Muscle of leg (tissue), 11 donors: ENCODE results near the gene CNIH2. TPM values are rescaled to one million over a fixed set of nuclear protein-coding genes. Genes with fewer than 3 reads are reported as not detected.
"Not testable (repeated sequence)": the region's sequence is repeated elsewhere in the genome, so short reads cannot be mapped to it uniquely, and the experiment has no call there.

Source experiments
- DNase-seq: peaks from one replicate; pipeline ENCODE4 v3.0.0; 2013
- H3K27ac ChIP-seq: one replicate; pipeline ENCODE4 v1.5.1; 2013; ENCODE audit warnings: mild to moderate bottlenecking, low read length, control low read depth
- H3K27me3 ChIP-seq: one replicate; pipeline ENCODE4 v1.6.1; 2013; ENCODE audit warnings: low read length; ENCODE audit not compliant: control insufficient read depth, insufficient read depth
- H3K36me3 ChIP-seq: one replicate; pipeline ENCODE4 v1.6.1; 2013; ENCODE audit warnings: low read length; ENCODE audit not compliant: control insufficient read depth, insufficient read depth
- H3K4me1 ChIP-seq: one replicate; pipeline ENCODE4 v1.6.1; 2013; ENCODE audit warnings: low read length; ENCODE audit not compliant: control insufficient read depth, insufficient read depth
- H3K4me3 ChIP-seq: one replicate; pipeline ENCODE4 v1.5.1; 2013; ENCODE audit warnings: low read length, control low read depth
- H3K9me3 ChIP-seq: replicated peaks from 2 replicates; pipeline ENCODE4 v1.6.1; 2013; ENCODE audit warnings: low read depth, low read length; ENCODE audit not compliant: control insufficient read depth
- WGBS: methylation state at CpG from one replicate; pipeline ENCODE4 v1.1.5; 2013; ENCODE audit warnings: missing lambda C conversion rate; ENCODE audit not compliant: insufficient coverage; 5-methylcytosine and 5-hydroxymethylcytosine counted together
- polyA plus RNA-seq, 8 donors: library from polyadenylated mRNA; unstranded; fragments of 120-200 nt; gene quantifications; one replicate each; pipeline versions ENCODE4 v1.2.1 to v1.2.3, GENCODE V29; 2013; ENCODE audit warnings: inconsistent platforms in 1 of 8, low replicate concordance in 1 of 8; ENCODE audit not compliant: insufficient read length in 8 of 8, insufficient read depth in 1 of 8
- total RNA-seq: library from RNA; stranded (reverse); fragments of 120-200 nt; gene quantifications from one replicate; pipeline ENCODE4 v1.2.4, GENCODE V29; 2013

The CNIH2 gene
- total and polyA plus RNA-seq, 9 donors = 1.0 to 5.4 (median 4.1) TPM

DNA sequence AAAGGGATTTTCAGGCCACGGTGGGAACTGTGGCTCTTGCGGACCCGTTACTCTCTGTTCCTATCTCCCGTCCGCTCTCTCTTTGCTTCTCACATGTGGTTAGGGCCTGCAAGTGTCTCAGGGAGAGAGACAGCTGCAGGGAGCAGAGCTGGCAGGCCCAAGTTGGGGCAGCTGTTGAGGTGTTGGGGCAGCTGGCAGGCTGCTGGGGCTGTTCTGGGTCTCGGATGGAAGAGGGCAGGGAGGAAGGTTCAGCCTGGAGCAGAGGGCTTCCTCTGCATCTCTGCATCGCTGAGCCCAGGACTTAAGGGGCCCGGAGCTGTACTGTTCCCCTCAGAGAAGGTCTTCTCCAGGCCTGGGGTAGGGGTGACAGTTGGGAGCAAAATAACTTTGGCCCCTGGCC is 2.6 kb upstream of the CNIH2 start:
- WGBS = 76% methylated on average over 5 of the region's 8 CpGs
- H3K36me3 ChIP-seq = peaks cover 52% of the 10 kb centered on the region
- H3K4me1 ChIP-seq = peaks cover 60% of the 10 kb centered on the region
- no peaks in the 10 kb centered on the region for H3K9me3 ChIP-seq
- peak; percentile 72 for DNase-seq
- H3K27me3 ChIP-seq = peaks cover 2% of the 10 kb centered on the region
- H3K4me3 ChIP-seq = no peak overlapping the region
- H3K27ac ChIP-seq = peak overlapping the region; percentile 83

DNA sequence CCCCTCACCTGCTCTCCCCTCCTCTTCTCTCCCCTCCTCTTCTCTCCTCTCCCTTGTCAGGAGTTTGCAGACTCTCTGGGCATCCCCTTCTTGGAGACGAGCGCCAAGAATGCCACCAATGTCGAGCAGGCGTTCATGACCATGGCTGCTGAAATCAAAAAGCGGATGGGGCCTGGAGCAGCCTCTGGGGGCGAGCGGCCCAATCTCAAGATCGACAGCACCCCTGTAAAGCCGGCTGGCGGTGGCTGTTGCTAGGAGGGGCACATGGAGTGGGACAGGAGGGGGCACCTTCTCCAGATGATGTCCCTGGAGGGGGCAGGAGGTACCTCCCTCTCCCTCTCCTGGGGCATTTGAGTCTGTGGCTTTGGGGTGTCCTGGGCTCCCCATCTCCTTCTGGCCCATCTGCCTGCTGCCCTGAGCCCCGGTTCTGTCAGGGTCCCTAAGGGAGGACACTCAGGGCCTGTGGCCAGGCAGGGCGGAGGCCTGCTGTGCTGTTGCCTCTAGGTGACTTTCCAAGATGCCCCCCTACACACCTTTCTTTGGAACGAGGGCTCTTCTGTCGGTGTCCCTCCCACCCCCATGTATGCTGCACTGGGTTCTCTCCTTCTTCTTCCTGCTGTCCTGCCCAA is 1.9 kb upstream of the CNIH2 start:
- 90% methylated on average over 9 of the region's 14 CpGs for WGBS
- peaks cover 64% of the 10 kb centered on the region for H3K4me1 ChIP-seq
- H3K9me3 ChIP-seq = no peaks in the 10 kb centered on the region
- H3K27ac ChIP-seq = no peak overlapping the region
- no peak for DNase-seq
- H3K27me3 ChIP-seq = peaks cover 2% of the 10 kb centered on the region
- peaks cover 50% of the 10 kb centered on the region for H3K36me3 ChIP-seq
- H3K4me3 ChIP-seq = no peak overlapping the region

DNA sequence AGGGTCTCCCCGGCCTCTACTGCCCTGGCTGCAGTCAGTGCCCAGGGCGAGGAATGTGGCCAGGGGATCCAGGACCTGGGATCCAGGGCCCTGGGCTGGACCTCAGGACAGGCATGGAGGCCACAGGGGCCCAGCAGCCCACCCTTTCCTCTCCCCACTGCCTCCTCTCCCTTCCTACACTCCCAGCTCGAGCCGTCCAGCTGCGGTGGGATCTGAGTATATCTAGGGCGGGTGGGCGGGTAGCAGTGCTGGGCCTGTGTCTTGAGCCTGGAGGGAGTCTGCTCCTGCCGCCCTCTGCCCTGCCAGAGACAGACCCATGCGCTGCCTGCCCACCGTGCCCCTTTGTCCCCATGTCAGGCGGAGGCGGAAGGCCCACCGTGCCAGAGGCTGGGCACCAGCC is 1.4 kb upstream of the CNIH2 start:
- H3K4me1 ChIP-seq = peaks cover 69% of the 10 kb centered on the region
- not testable (repeated sequence) for H3K27ac ChIP-seq, H3K4me3 ChIP-seq, H3K9me3 ChIP-seq, H3K27me3 ChIP-seq, DNase-seq
- peaks cover 48% of the 10 kb centered on the region for H3K36me3 ChIP-seq
- 76% methylated on average over 3 of the region's 13 CpGs for WGBS

DNA sequence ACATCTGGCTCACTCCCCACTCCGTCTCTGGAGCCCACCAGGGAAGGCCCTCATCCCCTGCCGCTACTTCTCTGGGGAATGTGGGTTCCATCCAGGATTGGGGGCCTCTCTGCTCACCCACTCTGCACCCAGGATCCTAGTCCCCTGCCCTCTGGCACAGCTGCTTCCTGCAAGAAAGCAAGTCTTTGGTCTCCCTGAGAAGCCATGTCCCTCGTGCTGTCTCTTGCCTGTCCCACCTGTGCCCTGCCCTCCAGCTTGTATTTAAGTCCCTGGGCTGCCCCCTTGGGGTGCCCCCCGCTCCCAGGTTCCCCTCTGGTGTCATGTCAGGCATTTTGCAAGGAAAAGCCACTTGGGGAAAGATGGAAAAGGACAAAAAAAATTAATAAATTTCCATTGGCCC is 911 bp upstream of the CNIH2 start:
- not testable (repeated sequence) for DNase-seq, H3K27me3 ChIP-seq, H3K9me3 ChIP-seq, H3K4me3 ChIP-seq, H3K27ac ChIP-seq
- H3K4me1 ChIP-seq = peaks cover 73% of the 10 kb centered on the region
- WGBS = 52% methylated on average over 3 of the region's 4 CpGs
- H3K36me3 ChIP-seq = peaks cover 43% of the 10 kb centered on the region

DNA sequence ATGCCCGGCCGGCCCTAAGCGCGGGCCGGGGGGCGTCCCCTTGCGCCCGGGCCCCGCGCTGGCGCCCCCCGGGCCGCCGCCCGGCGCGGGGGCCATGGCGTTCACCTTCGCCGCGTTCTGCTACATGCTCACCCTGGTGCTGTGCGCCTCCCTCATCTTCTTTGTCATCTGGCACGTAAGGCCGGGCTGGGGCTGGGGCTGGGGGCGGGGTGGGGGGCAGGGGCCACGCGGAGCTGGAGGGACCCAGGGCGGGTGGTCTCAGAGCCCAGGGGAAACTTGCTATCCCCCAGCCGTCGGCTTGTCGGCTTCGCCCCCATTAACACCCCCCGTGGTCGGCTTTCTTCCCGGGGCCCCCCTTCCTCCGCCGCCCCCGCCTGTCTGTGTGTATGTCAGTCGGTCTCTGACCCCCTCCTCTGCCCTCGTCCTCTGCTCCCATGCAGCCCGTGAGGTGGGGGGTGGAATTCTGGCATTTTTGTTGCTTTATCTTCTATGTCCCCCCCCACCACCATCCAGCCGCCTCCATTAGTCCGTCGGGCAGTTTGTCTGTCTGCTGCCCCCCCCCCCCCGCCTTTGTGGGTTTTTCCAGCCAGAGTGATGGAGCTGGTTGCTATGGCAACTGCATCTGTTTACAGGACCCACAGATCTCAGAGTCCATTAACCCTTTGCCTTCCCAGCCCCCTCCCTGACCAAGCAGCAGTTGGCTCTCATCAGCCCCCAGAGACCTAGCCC is 552 bp downstream of the CNIH2 start:
- Histone ChIP-seq H3K27ac (no peak overlapping the region), H3K4me1 (peaks cover 78% of the 10 kb centered on the region), H3K9me3 (no peaks in the 10 kb centered on the region), H3K36me3 (peaks cover 35% of the 10 kb centered on the region), H3K4me3 (peak overlapping the region; percentile 21), H3K27me3 (peaks cover 2% of the 10 kb centered on the region)
- 0% methylated on average over 15 of the region's 45 CpGs for WGBS
- no peak for DNase-seq

DNA sequence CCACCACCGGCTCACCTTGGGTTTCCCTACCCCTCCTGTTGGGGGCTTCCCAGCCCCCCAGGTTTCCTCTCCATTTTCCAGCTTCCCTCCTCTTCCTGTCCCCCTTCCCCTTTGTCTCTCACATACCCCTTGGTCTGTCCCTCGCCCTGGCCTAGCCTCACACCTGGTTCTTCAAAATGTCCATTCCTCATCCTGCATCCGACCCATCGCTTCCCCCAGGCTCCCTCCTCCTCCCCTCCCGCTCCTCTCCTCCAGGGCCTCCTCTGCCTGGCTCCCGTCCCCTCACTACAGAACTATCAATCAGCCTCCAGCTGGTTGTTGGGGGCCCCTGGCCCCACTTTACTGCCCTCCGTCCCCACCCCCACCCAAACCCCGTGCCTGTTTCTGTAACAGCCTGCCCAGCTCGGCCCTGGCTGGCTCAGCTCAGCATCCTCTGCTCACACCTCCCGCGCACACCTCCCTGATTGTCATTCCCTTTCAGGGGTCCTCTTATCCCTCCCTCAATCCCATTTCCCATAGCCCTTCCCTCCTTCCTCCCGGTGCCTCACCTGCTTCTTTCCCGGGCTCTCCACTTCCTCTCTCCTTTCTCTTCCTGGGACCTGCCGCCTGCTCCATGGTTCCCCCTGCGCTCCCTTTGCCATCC is 1.2 kb downstream of the CNIH2 start:
- H3K4me3 ChIP-seq = no peak overlapping the region
- peaks cover 2% of the 10 kb centered on the region for H3K27me3 ChIP-seq
- peaks cover 71% of the 10 kb centered on the region for H3K4me1 ChIP-seq
- 33% methylated on average over 15 of the region's 15 CpGs for WGBS
- DNase-seq = no peak
- H3K36me3 ChIP-seq = peaks cover 33% of the 10 kb centered on the region
- no peak overlapping the region for H3K27ac ChIP-seq
- no peaks in the 10 kb centered on the region for H3K9me3 ChIP-seq

DNA sequence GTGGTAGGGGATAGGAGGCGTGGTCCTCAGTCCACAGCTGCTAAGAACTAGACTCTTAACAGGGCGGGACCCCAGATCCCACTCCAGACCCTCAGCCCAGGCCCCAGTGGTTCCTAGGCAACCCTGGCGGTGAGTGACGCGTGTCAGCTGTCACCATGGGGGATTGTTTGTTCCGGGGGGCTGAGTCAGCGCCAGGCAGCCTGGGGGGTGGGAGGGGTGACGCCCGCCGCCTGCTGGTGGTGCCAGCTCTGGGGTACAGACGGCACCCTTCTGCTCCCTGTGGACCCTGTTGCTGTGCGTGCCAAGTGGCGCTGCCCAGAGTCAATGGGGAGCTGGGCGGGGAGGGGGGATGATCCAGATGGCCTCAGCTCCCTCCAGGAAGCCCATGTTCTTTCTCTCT is 2.5 kb downstream of the CNIH2 start:
- Histone ChIP-seq H3K4me1 (peaks cover 59% of the 10 kb centered on the region), H3K4me3 (no peak overlapping the region), H3K27ac (peak overlapping the region; percentile 42), H3K9me3 (no peaks in the 10 kb centered on the region), H3K27me3 (peaks cover 2% of the 10 kb centered on the region), H3K36me3 (peaks cover 35% of the 10 kb centered on the region)
- DNase-seq = no peak
- 63% methylated on average over 4 of the region's 14 CpGs for WGBS

DNA sequence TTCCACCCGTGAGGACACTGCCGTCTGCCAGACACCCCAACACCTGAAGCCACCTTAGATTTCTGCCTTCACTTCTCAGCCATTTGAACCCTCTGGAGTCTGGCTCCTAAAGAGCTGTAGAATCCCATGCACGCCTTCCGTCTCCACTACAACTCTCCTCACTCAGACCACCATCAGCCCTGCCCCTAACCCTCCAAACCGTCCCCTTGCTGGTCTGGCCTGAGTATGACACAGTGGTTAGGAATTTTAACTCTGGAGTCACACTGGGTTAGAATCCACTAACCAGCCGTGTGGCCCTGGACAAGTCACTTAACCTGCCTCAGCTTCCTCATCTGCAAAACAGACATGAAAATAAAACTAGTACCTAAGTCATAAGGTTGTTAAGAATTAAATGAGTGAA is 3.0 kb downstream of the CNIH2 start:
- Histone ChIP-seq H3K4me1 (peaks cover 53% of the 10 kb centered on the region), H3K27me3 (peaks cover 2% of the 10 kb centered on the region), H3K27ac (peak overlapping the region; percentile 42), H3K36me3 (peaks cover 33% of the 10 kb centered on the region), H3K9me3 (no peaks in the 10 kb centered on the region), H3K4me3 (no peak overlapping the region)
- DNase-seq = no peak
- 68% methylated on average over 5 of the region's 6 CpGs for WGBS

DNA sequence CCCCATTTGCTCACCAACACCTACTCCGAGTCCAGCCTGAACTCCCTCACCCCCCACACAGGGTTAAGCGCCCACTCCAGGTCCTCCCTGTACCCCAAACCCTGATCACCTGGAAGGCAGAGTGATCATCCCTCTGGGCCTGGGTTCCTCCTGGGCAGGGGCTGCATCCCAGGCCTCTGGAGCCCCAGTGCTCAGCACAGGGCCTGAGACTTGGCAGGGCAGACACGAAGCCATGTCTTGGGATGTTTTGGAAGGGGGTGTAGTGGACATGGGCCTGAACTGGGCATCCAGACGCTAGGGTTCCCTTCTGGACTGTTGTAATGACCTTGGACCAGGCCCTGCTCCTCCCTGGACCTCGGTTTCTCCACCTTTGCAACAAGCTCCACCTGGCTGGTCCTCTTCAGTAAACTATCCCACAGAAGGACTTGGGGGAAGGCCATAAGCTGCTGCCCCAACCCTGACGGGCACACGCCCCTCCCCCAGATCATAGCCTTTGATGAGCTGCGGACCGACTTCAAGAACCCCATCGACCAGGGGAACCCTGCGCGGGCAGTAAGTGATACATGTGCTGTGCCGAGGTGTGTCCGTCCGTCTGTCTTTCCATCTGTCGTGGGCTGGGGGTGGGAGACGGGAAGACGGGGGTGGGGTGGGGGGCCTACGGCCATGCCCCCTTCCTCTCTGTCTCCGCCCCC is 3.9 kb downstream of the CNIH2 start:
- H3K4me1 ChIP-seq = peaks cover 50% of the 10 kb centered on the region
- H3K9me3 ChIP-seq = no peaks in the 10 kb centered on the region
- H3K36me3 ChIP-seq = peaks cover 35% of the 10 kb centered on the region
- WGBS = 49% methylated on average over 7 of the region's 20 CpGs
- no peak for DNase-seq
- peak overlapping the region; percentile 11 for H3K27ac ChIP-seq
- H3K4me3 ChIP-seq = no peak overlapping the region
- peaks cover 2% of the 10 kb centered on the region for H3K27me3 ChIP-seq
